Body of pancreas (tissue), 4 donors: ENCODE results near the gene TIPARP. TPM values are rescaled to one million over a fixed set of nuclear protein-coding genes. Genes with fewer than 3 reads are reported as not detected.

Source experiments
- ATAC-seq: fragments of 150-250 bp; one replicate; pipeline ENCODE4 v1.9.1; 2016
- DNase-seq, 4 donors: peaks; one replicate each; pipeline ENCODE4 v3.0.0-alpha.2; 2019
- H3K27ac ChIP-seq, 4 donors: fragments of 200-600 bp; sonication (generic); 1 replicate in 3 of 4; 2 replicates in 1 of 4; pipeline versions ENCODE4 v1.5.1 to v1.6.1; 2016 to 2019; ENCODE audit warnings: mild to moderate bottlenecking in 1 of 4, mixed read lengths in 1 of 4, moderate library complexity in 1 of 4
- H3K27me3 ChIP-seq, 2 donors: fragments of 200-600 bp; sonication (generic); one replicate each; pipeline ENCODE4 v1.6.0; 2016; ENCODE audit warnings: mild to moderate bottlenecking in 1 of 2
- H3K36me3 ChIP-seq, 2 donors: fragments of 200-600 bp; sonication (generic); replicated peaks in 1 of 2; 2 replicates each; pipeline ENCODE4 v1.5.1; 2016; ENCODE audit warnings: low read depth in 2 of 2; ENCODE audit not compliant: insufficient read depth in 1 of 2
- H3K4me1 ChIP-seq: fragments of 200-600 bp; sonication (generic); one replicate; pipeline ENCODE4 v1.6.0; 2016
- H3K4me3 ChIP-seq, 2 donors: fragments of 200-600 bp; sonication (generic); 1 replicate in 1 of 2; 2 replicates in 1 of 2; pipeline ENCODE4 v1.5.1; 2016 to 2019
- H3K9me3 ChIP-seq, 3 donors: fragments of 200-600 bp; sonication (generic); 1 replicate in 2 of 3; 2 replicates in 1 of 3; pipeline ENCODE4 v1.5.1; 2016
- CTCF ChIP-seq, 7 experiments: fragments of 450-650 bp in 4 of 7; fragments of 200-600 bp in 3 of 7; sonication (generic) in 3 of 7; IDR thresholded peaks; one replicate each; pipeline ENCODE4 v1.5.1; 2016 to 2019; ENCODE audit warnings: antibody characterized with exemption in 7 of 7
- POLR2A ChIP-seq, 3 donors: fragments of 450-650 bp; IDR thresholded peaks; one replicate each; pipeline ENCODE4 v1.6.1; 2016; ENCODE audit warnings: antibody characterized with exemption in 3 of 3, mild to moderate bottlenecking in 2 of 3
- WGBS, 2 donors: methylation state at CpG; one replicate each; pipeline ENCODE4 v1.1.5; 2017; 5-methylcytosine and 5-hydroxymethylcytosine counted together
- intact Hi-C: fragments of 100-400 bp; cut with DNase I; formaldehyde crosslinking; loops from one replicate; pipeline ENCODE4 v1.15.1; 2023
- total RNA-seq, 2 donors: library from RNA; depleted of rRNA; stranded (reverse); fragments of >200 nt; gene quantifications; one replicate each; pipeline ENCODE4 v1.1.0, GENCODE V29; 2016

The TIPARP gene
- total RNA-seq, 2 donors from 2014 or later: 12.5 to 13.2 TPM

DNA sequence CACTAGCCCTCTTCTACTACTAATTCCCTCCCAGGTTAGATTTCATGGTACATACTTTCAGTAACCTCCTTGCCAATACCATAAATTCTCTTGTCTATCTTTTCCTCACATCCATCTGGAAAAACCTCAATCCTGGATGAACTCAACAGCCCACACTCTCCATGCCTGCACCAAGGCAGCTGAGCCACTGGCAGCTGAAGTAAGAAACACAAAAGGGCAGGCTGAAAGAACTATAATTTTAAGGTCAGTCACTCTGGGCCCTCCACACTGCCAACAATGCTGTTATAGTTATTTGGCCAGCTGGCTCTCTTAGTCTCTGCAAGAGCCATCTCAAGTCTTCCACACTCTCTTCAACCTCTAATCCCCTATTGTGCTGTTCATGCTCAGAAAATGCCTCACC is 15.1 kb upstream of the TIPARP start:
- Histone ChIP-seq H3K27ac (no peak overlapping the region), H3K27me3 (no peaks in the 10 kb centered on the region), H3K36me3 (no peaks in the 10 kb centered on the region), H3K4me3 (no peak overlapping the region), H3K9me3 (no peaks in the 10 kb centered on the region), H3K4me1 (no peaks in the 10 kb centered on the region)
- intact Hi-C loops: loop anchor here (10.0 kb wide), 1 partner anchor 94 kb away; no protein-coding TSS in a partner anchor
- no peak for DNase-seq
- TF ChIP-seq CTCF (IDR thresholded peaks at IDR 0.05): no peak
- TF ChIP-seq POLR2A (IDR thresholded peaks at IDR 0.05): no peak
- ATAC-seq: no peak

DNA sequence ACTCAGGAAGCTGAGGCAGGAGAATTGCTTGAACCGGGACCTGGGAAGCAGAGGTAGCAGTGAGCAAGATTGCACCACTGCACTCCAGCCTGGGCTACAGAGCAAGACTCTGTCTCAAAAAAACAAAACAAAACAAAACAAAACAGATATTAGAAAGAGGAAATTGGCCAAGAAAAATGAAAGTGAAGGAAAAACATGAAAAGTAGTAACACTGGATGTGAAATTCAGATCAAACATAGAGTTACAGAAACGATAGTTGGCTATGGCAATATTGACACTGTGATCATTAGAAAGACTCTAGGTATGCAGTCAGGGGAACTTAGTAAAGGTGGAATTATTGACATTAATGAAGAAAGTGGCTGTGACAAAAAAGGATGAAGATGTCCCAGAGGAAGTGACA is 13.2 kb upstream of the TIPARP start:
- Histone ChIP-seq H3K36me3 (no peaks in the 10 kb centered on the region), H3K27ac (no peak overlapping the region), H3K9me3 (no peaks in the 10 kb centered on the region), H3K4me1 (no peaks in the 10 kb centered on the region), H3K4me3 (no peak overlapping the region), H3K27me3 (no peaks in the 10 kb centered on the region)
- intact Hi-C loops: no loop called here
- TF ChIP-seq POLR2A (IDR thresholded peaks at IDR 0.05) (no peak), CTCF (IDR thresholded peaks at IDR 0.05) (no peak)
- ATAC-seq (no peak), DNase-seq (no peak)
- WGBS, 2 donors: 50 to 63% methylated on average over 2 of the region's 2 CpGs

- Histone ChIP-seq H3K27ac (no peak overlapping the region), H3K36me3 (no peaks in the 10 kb centered on the region), H3K9me3 (no peaks in the 10 kb centered on the region), H3K4me3 (no peak overlapping the region), H3K27me3 (no peaks in the 10 kb centered on the region), H3K4me1 (peaks cover 9% of the 10 kb centered on the region)
- TF ChIP-seq POLR2A (IDR thresholded peaks at IDR 0.05) (no peak), CTCF (IDR thresholded peaks at IDR 0.05) (no peak)
- ATAC-seq (no peak), DNase-seq (no peak)
- intact Hi-C loops: no loop called here
- WGBS, 2 donors: 75 to 87% methylated on average over 8 of the region's 8 CpGs
Observed at GRCh38 chr3:156664011-156664830, 10.2 kb upstream of the TIPARP start.

- ATAC-seq (no peak), DNase-seq (no peak)
- TF ChIP-seq CTCF (IDR thresholded peaks at IDR 0.05): no peak
- no peak for TF ChIP-seq POLR2A (IDR thresholded peaks at IDR 0.05)
- H3K4me3 ChIP-seq: no peak overlapping the region
- intact Hi-C loops: no loop called here
- no peaks in the 10 kb centered on the region for H3K27me3 ChIP-seq
- H3K27ac ChIP-seq: no peak overlapping the region
- H3K4me1 ChIP-seq: peaks cover 9% of the 10 kb centered on the region
- H3K9me3 ChIP-seq: no peaks in the 10 kb centered on the region
- H3K36me3 ChIP-seq: no peaks in the 10 kb centered on the region
Observed at GRCh38 chr3:156664831-156665178, 9.6 kb upstream of the TIPARP start.

- no peak for TF ChIP-seq CTCF (IDR thresholded peaks at IDR 0.05)
- no peak for TF ChIP-seq POLR2A (IDR thresholded peaks at IDR 0.05)
- 73 to 74% methylated on average over 2 of the region's 2 CpGs for WGBS, 2 donors
- H3K9me3 ChIP-seq: no peaks in the 10 kb centered on the region
- no peaks in the 10 kb centered on the region for H3K27me3 ChIP-seq
- no peaks in the 10 kb centered on the region for H3K36me3 ChIP-seq
- no peak overlapping the region for H3K4me3 ChIP-seq
- DNase-seq: no peak
- H3K27ac ChIP-seq: no peak overlapping the region
- ATAC-seq: no peak
- intact Hi-C loops: no loop called here
- H3K4me1 ChIP-seq: peaks cover 9% of the 10 kb centered on the region
Observed at GRCh38 chr3:156665291-156665690, 9.1 kb upstream of the TIPARP start.
